ENCODE measurements around the gene PGLYRP3.

PGLYRP3 gene

GRCh38 chr1:153251562-153251961 is 61.2 kb downstream of the PGLYRP3 start:
- no peak for TF ChIP-seq NFIC (IDR thresholded peaks at IDR 0.05)

- TF ChIP-seq RAD21 (IDR thresholded peaks at IDR 0.05; ENCODE audit: low read depth) (no peak), TAF1 (IDR thresholded peaks at IDR 0.05; ENCODE audit: low read depth) (no peak), CREB1 (IDR thresholded peaks at IDR 0.05; ENCODE audit: low read depth) (no peak)
These were observed 61.7 kb downstream of the PGLYRP3 start for GRCh38 chr1:153251087-153251486.

- TF ChIP-seq USF1 (IDR thresholded peaks at IDR 0.05) (no peak), MAX (IDR thresholded peaks at IDR 0.05) (no peak), EP300 (IDR thresholded peaks at IDR 0.05; ENCODE audit: borderline replicate concordance) (no peak)
These were observed 62.6 kb downstream of the PGLYRP3 start for GRCh38 chr1:153250166-153250565.

GRCh38 chr1:153248176-153248879 is 64.4 kb downstream of the PGLYRP3 start:
- TF ChIP-seq NFIC (IDR thresholded peaks at IDR 0.05) (no peak), REST (IDR thresholded peaks at IDR 0.05; ENCODE audit: low read depth) (no peak), TCF12 (IDR thresholded peaks at IDR 0.05; ENCODE audit: low read depth) (no peak), YY1 (IDR thresholded peaks at IDR 0.05; ENCODE audit: low read depth) (no peak), ZBTB7A (IDR thresholded peaks at IDR 0.05; ENCODE audit: low read depth) (no peak), FOXM1 (IDR thresholded peaks at IDR 0.05; ENCODE audit: borderline replicate concordance, low read depth) (no peak), RAD21 (IDR thresholded peaks at IDR 0.05; ENCODE audit: low read depth) (no peak), EP300 (IDR thresholded peaks at IDR 0.05; ENCODE audit: borderline replicate concordance) (no peak), TAF1 (IDR thresholded peaks at IDR 0.05; ENCODE audit: low read depth) (no peak), CEBPB (IDR thresholded peaks at IDR 0.05) (no peak), CREB1 (IDR thresholded peaks at IDR 0.05; ENCODE audit: low read depth) (no peak)

Data from Ishikawa (cell line).